Cardiac muscle cell (in vitro differentiated cells and primary cell): Measurements from ENCODE around the gene ARHGEF17. TPM values are rescaled to one million over a fixed set of nuclear protein-coding genes. Genes with fewer than 3 reads are reported as not detected.

ENCODE experiments used
- DNase-seq, 2 donors: peaks; one replicate each; pipeline versions ENCODE4 v3.0.0 to v3.0.0-alpha.2; 2010 to 2017; ENCODE audit warnings: low read depth in 1 of 2, low spot score in 1 of 2
- H3K27ac ChIP-seq: fragments of 200-600 bp; sonication (generic); 2 replicates; pipeline ENCODE4 v1.5.1; 2016
- H3K27me3 ChIP-seq: fragments of 200-600 bp; sonication (generic); 2 replicates; pipeline ENCODE4 v1.6.0; 2016; ENCODE audit warnings: control low read depth
- H3K36me3 ChIP-seq: fragments of 200-600 bp; sonication (generic); 2 replicates; pipeline ENCODE4 v1.5.1; 2016; ENCODE audit warnings: control low read depth
- H3K4me1 ChIP-seq: fragments of 200-600 bp; sonication (generic); 2 replicates; pipeline ENCODE4 v1.8.1; 2017; ENCODE audit warnings: low read depth, mild to moderate bottlenecking, mixed run types
- H3K4me3 ChIP-seq: fragments of 200-600 bp; sonication (generic); 2 replicates; pipeline ENCODE4 v1.5.1; 2016; ENCODE audit warnings: mild to moderate bottlenecking
- H3K9me3 ChIP-seq: fragments of 200-600 bp; sonication (generic); 2 replicates; pipeline ENCODE4 v1.5.1; 2017; ENCODE audit warnings: low read depth, mild to moderate bottlenecking, control low read depth
- polyA plus RNA-seq: library from polyadenylated mRNA; unstranded; fragments of >200 nt; fragmentation: Nextera tagmentation; extraction: Ambion mirVana; gene quantifications from 2 replicates; pipeline ENCODE4 v1.2.1, GENCODE V29; 2016
- total RNA-seq: library from RNA; depleted of rRNA; stranded (reverse); fragments of >200 nt; gene quantifications from 2 replicates; pipeline ENCODE4 v1.2.3, GENCODE V29; 2016
- TF ChIP-seq, protein P1 (sequence below): IDR thresholded peaks from 2 replicates; pipeline ENCODE4 v1.5.1; 2012; ENCODE audit warnings: low read depth, mild to moderate bottlenecking, low read length

The ARHGEF17 gene
- total and polyA plus RNA-seq, 2 experiments from 2014 or later = 26.5 to 60.3 TPM

GRCh38 chr11:73311394-73311869 lies 3.4 kb downstream of the ARHGEF17 start:
- TF ChIP-seq, protein P1, sequence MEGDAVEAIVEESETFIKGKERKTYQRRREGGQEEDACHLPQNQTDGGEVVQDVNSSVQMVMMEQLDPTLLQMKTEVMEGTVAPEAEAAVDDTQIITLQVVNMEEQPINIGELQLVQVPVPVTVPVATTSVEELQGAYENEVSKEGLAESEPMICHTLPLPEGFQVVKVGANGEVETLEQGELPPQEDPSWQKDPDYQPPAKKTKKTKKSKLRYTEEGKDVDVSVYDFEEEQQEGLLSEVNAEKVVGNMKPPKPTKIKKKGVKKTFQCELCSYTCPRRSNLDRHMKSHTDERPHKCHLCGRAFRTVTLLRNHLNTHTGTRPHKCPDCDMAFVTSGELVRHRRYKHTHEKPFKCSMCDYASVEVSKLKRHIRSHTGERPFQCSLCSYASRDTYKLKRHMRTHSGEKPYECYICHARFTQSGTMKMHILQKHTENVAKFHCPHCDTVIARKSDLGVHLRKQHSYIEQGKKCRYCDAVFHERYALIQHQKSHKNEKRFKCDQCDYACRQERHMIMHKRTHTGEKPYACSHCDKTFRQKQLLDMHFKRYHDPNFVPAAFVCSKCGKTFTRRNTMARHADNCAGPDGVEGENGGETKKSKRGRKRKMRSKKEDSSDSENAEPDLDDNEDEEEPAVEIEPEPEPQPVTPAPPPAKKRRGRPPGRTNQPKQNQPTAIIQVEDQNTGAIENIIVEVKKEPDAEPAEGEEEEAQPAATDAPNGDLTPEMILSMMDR = no peak
- Histone ChIP-seq H3K27ac (no peak overlapping the region), H3K36me3 (peaks cover 5% of the 10 kb centered on the region), H3K27me3 (no peaks in the 10 kb centered on the region), H3K4me1 (peaks cover 56% of the 10 kb centered on the region), H3K4me3 (peak overlapping the region; percentile 17), H3K9me3 (no peaks in the 10 kb centered on the region)
- no peak for DNase-seq

GRCh38 chr11:73312036-73312435 lies 4.0 kb downstream of the ARHGEF17 start:
- Histone ChIP-seq H3K4me3 (peak overlapping the region; percentile 17), H3K9me3 (no peaks in the 10 kb centered on the region), H3K27ac (no peak overlapping the region), H3K27me3 (no peaks in the 10 kb centered on the region), H3K36me3 (peaks cover 5% of the 10 kb centered on the region), H3K4me1 (peaks cover 56% of the 10 kb centered on the region)
- DNase-seq = no peak
- TF ChIP-seq, protein P1 = no peak

DNA sequence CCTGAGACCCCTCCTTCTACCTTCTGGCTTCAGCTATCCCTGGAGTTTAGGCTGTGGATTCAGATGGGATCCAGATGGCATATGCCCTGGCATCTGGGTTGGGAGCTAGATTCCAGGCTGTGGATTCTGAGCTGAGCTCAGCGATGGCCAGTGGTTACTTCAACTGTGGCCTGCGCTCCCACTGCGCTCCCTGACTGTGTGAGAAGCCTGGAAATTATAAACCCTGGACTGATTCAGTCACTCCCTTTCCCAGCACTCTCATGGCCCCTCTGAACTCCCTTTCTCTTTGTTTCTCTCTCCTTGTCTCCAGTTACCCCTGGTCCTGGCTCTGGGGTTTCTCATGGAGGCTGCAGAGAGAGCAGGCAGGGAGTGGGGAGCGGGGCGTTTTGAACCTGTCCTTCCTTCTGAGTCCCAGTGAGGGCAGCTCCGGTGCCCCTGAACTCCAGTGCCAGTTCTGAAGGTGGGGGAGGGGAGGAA lies 4.8 kb downstream of the ARHGEF17 start:
- TF ChIP-seq, protein P1 = no peak
- Histone ChIP-seq H3K36me3 (peaks cover 5% of the 10 kb centered on the region), H3K27ac (peak overlapping the region; percentile 97), H3K27me3 (no peaks in the 10 kb centered on the region), H3K9me3 (no peaks in the 10 kb centered on the region), H3K4me3 (peak overlapping the region; percentile 17), H3K4me1 (peaks cover 56% of the 10 kb centered on the region)
- no peak for DNase-seq

DNA sequence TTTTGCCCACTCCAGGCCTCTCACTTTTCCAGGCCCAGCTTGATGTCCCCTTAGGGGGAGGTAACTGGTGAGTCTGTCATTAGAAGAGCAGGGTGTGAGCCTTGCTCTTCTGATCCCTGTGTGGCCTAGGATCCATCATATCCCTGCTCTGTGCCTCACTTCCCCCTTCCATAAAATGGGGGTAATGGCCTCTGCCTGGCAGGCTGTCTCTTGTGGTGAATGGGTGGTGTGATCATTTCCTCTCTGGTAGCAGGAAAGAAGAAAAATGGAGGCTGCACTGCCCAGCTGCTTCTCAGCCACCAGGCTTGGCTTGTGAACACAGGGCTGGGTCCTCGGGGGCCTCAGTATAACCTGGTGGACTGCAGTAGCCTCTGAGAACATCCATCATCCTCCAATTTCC lies 5.6 kb downstream of the ARHGEF17 start:
- peaks cover 56% of the 10 kb centered on the region for H3K4me1 ChIP-seq
- no peaks in the 10 kb centered on the region for H3K9me3 ChIP-seq

GRCh38 chr11:73314117-73314961 lies 6.3 kb downstream of the ARHGEF17 start:
- Histone ChIP-seq H3K4me1 (peaks cover 56% of the 10 kb centered on the region), H3K4me3 (peak overlapping the region; percentile 7), H3K27ac (peak overlapping the region; percentile 97), H3K9me3 (no peaks in the 10 kb centered on the region), H3K27me3 (no peaks in the 10 kb centered on the region), H3K36me3 (no peaks in the 10 kb centered on the region)
- TF ChIP-seq, protein P1 = no peak
- DNase-seq = peak; percentile 80 to 81

More for the DNA sequence above, 5.6 kb downstream of the ARHGEF17 start:
- Histone ChIP-seq H3K27me3 (no peaks in the 10 kb centered on the region), H3K4me3 (no peak overlapping the region), H3K36me3 (peaks cover 2% of the 10 kb centered on the region), H3K27ac (peak overlapping the region; percentile 97)
- TF ChIP-seq, protein P1 = no peak
- DNase-seq = no peak
